H1 (cell line): ENCODE data around the gene EMD.
A peak's percentile ranks its signal among the peaks of the same experiment; 100 is the strongest.

Experiments
- CBX8 ChIP-seq: fragments of 300-800, 300-1000 bp; sonication (generic); IDR thresholded peaks from 2 replicates; pipeline ENCODE4 v1.7.1; 2016; ENCODE audit warnings: low read depth, low read length, borderline replicate concordance
- CHD2 ChIP-seq: IDR thresholded peaks from 2 replicates; pipeline ENCODE4 v1.6.1; 2012; ENCODE audit warnings: low read length, improper control_type of control experiment
- CREB1 ChIP-seq: IDR thresholded peaks from 2 replicates; pipeline ENCODE4 v1.6.1; 2012; ENCODE audit warnings: inconsistent platforms
- EP300 ChIP-seq, 2 experiments: IDR thresholded peaks; 1 replicate in 1 of 2; 2 replicates in 1 of 2; pipeline ENCODE4 v1.6.1; 2011 to 2012; ENCODE audit warnings: low read depth in 2 of 2, low read length in 2 of 2, mild to moderate bottlenecking in 2 of 2, borderline replicate concordance in 1 of 2, inconsistent platforms in 1 of 2, moderate library complexity in 1 of 2
- EZH2 ChIP-seq: fragments of 200-600 bp; sonication (generic); IDR thresholded peaks from 2 replicates; pipeline ENCODE4 v1.7.1; 2012; ENCODE audit warnings: low read depth, mild to moderate bottlenecking, moderate library complexity, low read length, inconsistent platforms; ENCODE audit not compliant: severe bottlenecking
- GTF2F1 ChIP-seq: IDR thresholded peaks from 2 replicates; pipeline ENCODE4 v1.6.1; 2012; ENCODE audit warnings: low read depth, low read length, improper control_type of control experiment, borderline replicate concordance
- JUN ChIP-seq: IDR thresholded peaks from 2 replicates; pipeline ENCODE4 v1.6.1; 2011; ENCODE audit warnings: low read depth, mild to moderate bottlenecking, improper control_type of control experiment, low read length
- KDM1A ChIP-seq: fragments of 200-600, 300-600 bp; sonication (generic); IDR thresholded peaks from 2 replicates; pipeline ENCODE4 v1.7.1; 2016; ENCODE audit warnings: mild to moderate bottlenecking, low read length, borderline replicate concordance
- POLR2AphosphoS5 ChIP-seq: IDR thresholded peaks from 2 replicates; pipeline ENCODE4 v1.6.1; 2011; ENCODE audit warnings: low read depth, low read length
- TAF1 ChIP-seq: IDR thresholded peaks from 2 replicates; pipeline ENCODE4 v1.6.1; 2011; ENCODE audit warnings: mild to moderate bottlenecking, low read depth, low read length
- TAF7 ChIP-seq: optimal IDR thresholded peaks from 2 replicates; pipeline ENCODE3; 2011; ENCODE audit warnings: low read depth, mild to moderate bottlenecking, inconsistent platforms, low read length, moderate library complexity, borderline replicate concordance
- USF2 ChIP-seq: IDR thresholded peaks from 2 replicates; pipeline ENCODE4 v1.6.1; 2011; ENCODE audit warnings: low read length, improper control_type of control experiment
- TF ChIP-seq, protein P1 (sequence below), 3 experiments: IDR thresholded peaks; 1 replicate in 2 of 3; 2 replicates in 1 of 3; pipeline versions ENCODE4 v1.5.1 to v1.6.1; 2011; ENCODE audit warnings: low read length in 3 of 3, mild to moderate bottlenecking in 3 of 3, inconsistent platforms in 2 of 3, low read depth in 1 of 3, moderate library complexity in 1 of 3; ENCODE audit not compliant: insufficient read depth in 1 of 3; ENCODE audit errors: control extremely low read depth in 1 of 3

- TF ChIP-seq POLR2AphosphoS5, result peak; percentile 99
- no peak for TF ChIP-seq EZH2
- TF ChIP-seq CBX8, result no peak
- TF ChIP-seq KDM1A, result no peak
- no peak for TF ChIP-seq CHD2
- no peak for TF ChIP-seq EP300 (IDR thresholded peaks at IDR 0.05; ENCODE audit: borderline replicate concordance in 1 of 2, low read depth in 2 of 2, low read length in 2 of 2)
- TF ChIP-seq, protein P1, sequence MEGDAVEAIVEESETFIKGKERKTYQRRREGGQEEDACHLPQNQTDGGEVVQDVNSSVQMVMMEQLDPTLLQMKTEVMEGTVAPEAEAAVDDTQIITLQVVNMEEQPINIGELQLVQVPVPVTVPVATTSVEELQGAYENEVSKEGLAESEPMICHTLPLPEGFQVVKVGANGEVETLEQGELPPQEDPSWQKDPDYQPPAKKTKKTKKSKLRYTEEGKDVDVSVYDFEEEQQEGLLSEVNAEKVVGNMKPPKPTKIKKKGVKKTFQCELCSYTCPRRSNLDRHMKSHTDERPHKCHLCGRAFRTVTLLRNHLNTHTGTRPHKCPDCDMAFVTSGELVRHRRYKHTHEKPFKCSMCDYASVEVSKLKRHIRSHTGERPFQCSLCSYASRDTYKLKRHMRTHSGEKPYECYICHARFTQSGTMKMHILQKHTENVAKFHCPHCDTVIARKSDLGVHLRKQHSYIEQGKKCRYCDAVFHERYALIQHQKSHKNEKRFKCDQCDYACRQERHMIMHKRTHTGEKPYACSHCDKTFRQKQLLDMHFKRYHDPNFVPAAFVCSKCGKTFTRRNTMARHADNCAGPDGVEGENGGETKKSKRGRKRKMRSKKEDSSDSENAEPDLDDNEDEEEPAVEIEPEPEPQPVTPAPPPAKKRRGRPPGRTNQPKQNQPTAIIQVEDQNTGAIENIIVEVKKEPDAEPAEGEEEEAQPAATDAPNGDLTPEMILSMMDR (IDR thresholded peaks at IDR 0.05; ENCODE audit: control extremely low read depth in 1 of 3, insufficient read depth in 1 of 3, low read depth in 1 of 3, low read length in 3 of 3), result no peak
- TF ChIP-seq GTF2F1, result no peak
- TF ChIP-seq USF2, result no peak
- TF ChIP-seq CREB1, result no peak
- TF ChIP-seq TAF1, result no peak
- no peak for TF ChIP-seq JUN
- TF ChIP-seq TAF7, result peak; percentile 55
These were observed 22.1 kb downstream of the EMD start for GRCh38 chrX:154401045-154401799.
